NCI-H1092 (cell line): ENCODE measurements around the gene DNASE1L3.

Experiments used
- DNase-seq: peaks from one replicate; lab custom pipeline; 2025; lab: John Stamatoyannopoulos, UW

Gene DNASE1L3

DNA sequence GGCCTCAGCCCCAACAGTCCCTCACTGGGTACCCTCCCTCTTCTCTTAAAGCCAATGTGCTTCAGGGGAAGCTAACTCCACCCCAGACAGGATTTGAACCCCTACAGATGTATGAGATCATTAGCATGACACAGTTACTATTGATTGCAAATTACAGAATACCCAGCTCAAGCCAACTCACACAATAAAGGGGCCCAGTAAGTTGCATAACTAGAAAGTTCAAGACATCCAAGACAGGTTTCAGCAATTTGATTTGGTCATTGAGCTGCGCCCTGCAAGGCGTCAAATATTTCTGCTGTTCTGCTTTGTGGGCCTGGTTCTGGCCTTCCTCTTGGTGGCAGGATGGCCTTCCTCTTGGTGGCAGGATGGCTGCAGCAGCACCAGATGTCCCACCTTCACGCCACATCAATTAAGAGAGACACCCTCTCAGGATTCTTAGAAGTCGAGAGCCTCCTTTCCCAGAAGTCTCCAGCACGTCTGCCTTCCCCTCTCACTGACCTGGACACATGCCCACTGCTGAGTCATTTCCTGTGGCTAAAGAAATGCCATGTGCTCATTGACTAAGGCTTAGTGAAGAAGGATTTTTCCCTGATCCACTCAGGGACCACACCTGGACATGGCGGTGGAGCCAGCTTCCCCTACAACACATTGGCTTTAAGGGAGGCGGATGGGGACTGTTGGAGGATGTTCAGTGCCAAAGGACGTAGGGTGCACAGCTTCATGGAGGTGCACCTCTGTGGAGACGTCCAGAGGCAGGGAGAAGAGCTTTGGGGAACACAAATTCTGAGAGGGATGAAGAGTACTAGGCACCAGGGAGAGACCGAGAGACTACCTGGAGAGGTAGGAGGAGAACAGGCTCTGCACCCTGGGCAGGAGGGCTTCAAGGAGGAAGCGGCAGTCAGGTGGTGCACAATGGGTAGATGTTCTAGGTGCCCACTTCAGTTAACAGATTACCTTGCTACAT lies 49.1 kb downstream of the DNASE1L3 start:
- no peak for DNase-seq

GRCh38 chr3:58160399-58160798 lies 50.4 kb downstream of the DNASE1L3 start:
- no peak for DNase-seq

DNA sequence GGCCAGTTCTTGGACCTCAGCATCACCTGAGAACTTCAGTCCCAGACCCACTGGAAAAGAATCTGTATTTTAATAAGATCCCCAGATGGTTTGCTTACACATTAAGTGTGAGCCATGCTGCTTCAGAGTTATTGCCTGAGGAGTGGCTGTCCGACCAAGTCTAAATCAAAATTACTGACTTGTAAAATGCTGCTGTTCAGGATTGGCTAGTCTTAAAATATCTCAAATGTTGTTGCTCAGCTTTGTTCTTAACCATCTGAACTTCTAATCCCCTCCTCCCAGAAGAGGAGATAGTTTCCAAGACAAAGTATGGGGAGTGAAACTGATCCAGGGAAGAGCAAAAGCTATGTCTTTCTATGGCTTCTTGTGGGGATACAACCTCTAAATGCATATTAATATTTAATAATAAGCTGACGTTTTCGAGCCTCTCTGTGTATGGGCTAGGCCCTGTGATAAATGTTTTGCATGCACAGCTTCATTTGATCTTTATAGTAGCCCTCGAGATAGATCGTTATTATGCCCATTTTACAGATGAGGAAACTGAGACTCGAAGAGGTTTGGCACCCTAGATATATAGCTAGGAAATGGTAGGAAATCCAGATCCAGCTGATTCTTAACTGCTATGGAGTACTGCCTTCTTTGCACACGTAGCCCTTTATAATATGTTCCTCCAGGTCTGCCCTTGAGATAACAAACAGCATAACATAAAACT lies 52.2 kb downstream of the DNASE1L3 start:
- no peak for DNase-seq

DNA sequence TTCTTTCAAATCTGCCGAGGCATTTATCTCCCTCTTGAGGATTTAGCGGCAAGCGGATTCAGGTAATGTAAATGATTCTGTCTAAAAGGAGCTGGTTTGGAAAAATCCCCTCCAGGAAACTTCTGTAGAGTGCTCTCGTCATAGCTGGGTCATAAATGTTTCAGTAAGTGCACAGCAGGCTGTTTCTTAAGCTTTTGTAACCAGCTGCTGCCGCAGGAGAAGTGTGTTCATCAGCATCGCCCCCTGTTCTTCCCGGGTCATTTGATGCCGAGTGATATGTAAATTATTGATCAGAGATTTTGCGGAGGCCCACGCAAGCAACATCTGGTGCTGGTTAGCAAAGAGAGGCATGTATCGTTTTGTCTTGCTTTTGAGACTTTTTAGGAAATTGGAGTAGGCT lies 53.1 kb downstream of the DNASE1L3 start:
- no peak for DNase-seq

- DNase-seq = no peak
Measured at GRCh38 chr3:58155838-58156237, 54.9 kb downstream of the DNASE1L3 start.

DNA sequence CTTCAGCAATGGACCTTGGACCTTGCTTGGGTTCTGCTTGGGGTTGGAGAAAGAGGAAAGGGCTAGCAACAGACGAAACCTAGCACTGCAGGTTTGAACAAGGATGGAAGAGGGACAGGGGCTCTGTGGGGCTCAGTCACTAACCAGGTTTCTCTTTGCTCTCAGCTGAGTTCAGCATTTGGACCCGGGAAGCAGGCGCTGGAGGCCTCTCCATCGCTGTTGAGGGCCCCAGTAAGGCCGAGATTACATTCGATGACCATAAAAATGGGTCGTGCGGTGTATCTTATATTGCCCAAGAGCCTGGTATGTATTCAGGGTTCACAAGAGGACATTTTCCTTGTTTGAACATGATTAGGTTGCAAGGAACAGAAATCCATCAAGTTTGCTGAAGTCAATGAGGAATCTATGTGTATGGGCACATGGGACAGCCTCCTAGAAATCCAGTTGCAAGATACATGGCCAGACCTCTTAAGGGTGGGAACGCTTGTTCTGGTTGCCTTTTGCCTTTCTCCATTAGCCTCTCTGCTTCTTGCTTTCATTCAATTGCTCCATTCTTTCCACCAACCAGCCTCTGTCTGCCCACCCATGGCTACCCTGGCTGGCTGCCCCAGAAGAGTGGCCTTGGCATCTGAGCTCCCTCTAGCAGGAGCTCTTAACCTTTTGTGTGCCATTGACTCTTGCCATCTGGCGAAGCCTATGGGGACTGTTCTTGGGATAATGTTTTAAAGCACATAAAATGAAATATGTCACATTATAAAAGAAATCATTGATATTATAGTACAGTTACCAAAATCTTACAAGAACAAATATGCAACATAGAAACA lies 55.9 kb downstream of the DNASE1L3 start:
- peak; percentile 15 for DNase-seq

GRCh38 chr3:58153371-58153770 lies 57.4 kb downstream of the DNASE1L3 start:
- DNase-seq = no peak

- no peak for DNase-seq
Measured at GRCh38 chr3:58152225-58153015, 58.4 kb downstream of the DNASE1L3 start.

GRCh38 chr3:58151637-58152036 lies 59.1 kb downstream of the DNASE1L3 start:
- DNase-seq = no peak

DNA sequence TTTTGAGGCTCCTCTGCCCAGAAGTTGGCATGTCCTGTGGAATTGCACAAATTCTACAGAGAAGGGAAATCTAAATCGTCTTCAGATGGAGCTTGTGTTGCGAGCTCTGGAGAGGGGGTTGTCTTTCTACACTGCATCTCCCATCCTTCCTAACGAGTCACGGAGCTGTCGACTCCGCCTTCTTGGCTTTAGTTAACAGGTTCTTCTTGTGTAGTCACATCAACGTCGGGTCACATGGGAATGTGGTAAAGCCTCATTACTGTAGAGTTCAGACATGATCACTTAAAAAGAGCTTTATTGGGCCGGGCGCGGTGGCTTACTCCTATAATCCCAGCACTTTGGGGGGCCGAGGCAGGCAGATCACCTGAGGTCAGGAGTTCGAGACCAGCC lies 60.0 kb downstream of the DNASE1L3 start:
- DNase-seq = no peak

DNA sequence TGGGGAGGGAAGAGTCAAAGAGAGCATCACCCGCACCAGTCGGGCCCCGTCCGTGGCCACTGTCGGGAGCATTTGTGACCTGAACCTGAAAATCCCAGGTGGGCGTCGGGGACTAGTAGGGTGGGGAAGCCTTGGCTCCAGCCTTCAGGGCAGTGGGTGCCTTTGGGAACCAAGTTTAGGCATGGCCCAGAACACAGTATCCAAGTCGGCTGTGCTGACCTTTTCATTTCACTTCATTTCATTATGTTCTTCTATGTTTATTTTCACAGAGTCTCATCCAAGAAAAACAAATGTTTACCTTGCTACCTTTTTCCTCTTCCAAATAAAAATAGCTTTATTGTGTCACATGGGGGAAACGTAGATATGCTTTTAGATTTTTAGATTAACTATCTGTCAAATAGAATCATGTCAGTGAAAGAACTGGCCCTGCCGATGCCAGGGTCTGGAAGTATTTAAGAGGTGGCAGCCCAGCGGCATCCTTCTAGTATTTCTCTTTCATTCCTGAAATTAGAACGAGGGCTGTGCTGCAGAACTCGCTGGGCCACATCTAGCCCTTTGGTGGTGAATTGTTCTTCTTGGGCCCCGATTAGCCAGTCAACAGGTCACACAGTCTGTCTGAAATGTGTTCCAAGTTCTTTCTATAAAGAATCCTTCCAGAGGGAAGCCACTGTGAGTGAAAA lies 60.5 kb downstream of the DNASE1L3 start:
- DNase-seq = no peak

- DNase-seq = no peak
Measured at GRCh38 chr3:58148049-58148448, 62.7 kb downstream of the DNASE1L3 start.

GRCh38 chr3:58144478-58145325 lies 66.1 kb downstream of the DNASE1L3 start:
- peak; percentile 36 for DNase-seq

GRCh38 chr3:58143417-58144055 lies 67.2 kb downstream of the DNASE1L3 start:
- DNase-seq = no peak
